ENCODE results near the gene PRAME. TPM values are rescaled to one million over a fixed set of nuclear protein-coding genes. Genes with fewer than 3 reads are reported as not detected.

Gene PRAME
- total and polyA plus RNA-seq, 2 experiments from 2014 or later, result not detected

GRCh38 chr22:22588485-22589164, 29.6 kb upstream of the PRAME start:
- H3K4me2 ChIP-seq, result no peak overlapping the region
- no peaks in the 10 kb centered on the region for H3K36me3 ChIP-seq (replicated peaks; ENCODE audit: insufficient read depth, low read depth)
- H3K27ac ChIP-seq, result no peak overlapping the region
- no peak for DNase-seq (ENCODE audit: low spot score)
- H3K9me2 ChIP-seq (replicated peaks; ENCODE audit: insufficient read depth), result no peaks in the 10 kb centered on the region
- no peak for TF ChIP-seq CTCF (IDR thresholded peaks at IDR 0.05; ENCODE audit: poor library complexity)
- TF ChIP-seq EZH2 (IDR thresholded peaks at IDR 0.05; ENCODE audit: borderline replicate concordance), result no peak
- TF ChIP-seq EZH2phosphoT487 (IDR thresholded peaks at IDR 0.05; ENCODE audit: low read depth, severe bottlenecking, unreplicated experiment), result no peak
- no peaks in the 10 kb centered on the region for H3K4me1 ChIP-seq (ENCODE audit: insufficient read depth)
- no peak overlapping the region for H3K4me3 ChIP-seq
- H3K9me3 ChIP-seq (ENCODE audit: low read depth), result no peaks in the 10 kb centered on the region
- no peak overlapping the region for H2AFZ ChIP-seq
- no peaks in the 10 kb centered on the region for H4K20me1 ChIP-seq (ENCODE audit: insufficient read depth, poor library complexity, severe bottlenecking)
- H3K27me3 ChIP-seq, result peaks cover 30% of the 10 kb centered on the region
- WGBS (ENCODE audit: low lambda C conversion rate, missing lambda C conversion rate), result 88% methylated on average over 12 of the region's 12 CpGs
- no peaks in the 10 kb centered on the region for H3K79me2 ChIP-seq

GRCh38 chr22:22587577-22588188, 28.6 kb upstream of the PRAME start:
- Histone ChIP-seq H2AFZ (no peak overlapping the region), H4K20me1 (ENCODE audit: insufficient read depth, poor library complexity, severe bottlenecking) (no peaks in the 10 kb centered on the region), H3K36me3 (replicated peaks; ENCODE audit: insufficient read depth, low read depth) (no peaks in the 10 kb centered on the region), H3K4me2 (no peak overlapping the region), H3K9me2 (replicated peaks; ENCODE audit: insufficient read depth) (no peaks in the 10 kb centered on the region), H3K4me3 (no peak overlapping the region), H3K9me3 (ENCODE audit: low read depth) (no peaks in the 10 kb centered on the region), H3K27me3 (peaks cover 39% of the 10 kb centered on the region), H3K4me1 (ENCODE audit: insufficient read depth) (no peaks in the 10 kb centered on the region), H3K79me2 (no peaks in the 10 kb centered on the region), H3K27ac (no peak overlapping the region)
- TF ChIP-seq CTCF (IDR thresholded peaks at IDR 0.05; ENCODE audit: poor library complexity), result no peak
- no peak for TF ChIP-seq EZH2 (IDR thresholded peaks at IDR 0.05; ENCODE audit: borderline replicate concordance)
- TF ChIP-seq EZH2phosphoT487 (IDR thresholded peaks at IDR 0.05; ENCODE audit: low read depth, severe bottlenecking, unreplicated experiment), result no peak
- WGBS (ENCODE audit: low lambda C conversion rate, missing lambda C conversion rate), result 81% methylated on average over 3 of the region's 3 CpGs
- DNase-seq (ENCODE audit: low spot score), result no peak

DNA sequence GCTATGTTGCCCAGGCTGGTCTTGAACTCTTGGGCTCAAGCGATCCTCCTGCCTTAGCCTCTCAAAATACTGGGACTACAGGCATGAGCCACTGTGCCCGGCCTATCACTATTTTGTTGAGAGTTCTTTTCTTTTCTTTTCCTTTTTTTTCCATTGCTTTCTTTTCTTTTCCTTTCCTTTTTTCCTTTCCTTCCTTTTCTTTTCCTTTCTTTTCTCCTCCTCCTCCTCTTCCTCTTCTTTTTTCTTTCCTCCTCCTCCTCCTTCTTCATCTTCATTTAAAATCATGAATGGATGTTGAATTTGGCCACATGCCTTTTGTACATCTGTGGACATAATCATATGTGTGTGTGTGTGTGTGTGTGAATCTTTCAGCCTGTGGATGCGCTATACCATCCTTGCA, 25.7 kb upstream of the PRAME start:
- TF ChIP-seq EZH2 (IDR thresholded peaks at IDR 0.05; ENCODE audit: borderline replicate concordance), result no peak
- TF ChIP-seq CTCF (IDR thresholded peaks at IDR 0.05; ENCODE audit: poor library complexity), result no peak
- peaks cover 40% of the 10 kb centered on the region for H3K27me3 ChIP-seq
- no peak overlapping the region for H3K4me2 ChIP-seq
- no peaks in the 10 kb centered on the region for H4K20me1 ChIP-seq (ENCODE audit: insufficient read depth, poor library complexity, severe bottlenecking)
- H3K9me3 ChIP-seq (ENCODE audit: low read depth), result no peaks in the 10 kb centered on the region
- H3K4me1 ChIP-seq (ENCODE audit: insufficient read depth), result no peaks in the 10 kb centered on the region
- H3K4me3 ChIP-seq, result no peak overlapping the region
- no peaks in the 10 kb centered on the region for H3K79me2 ChIP-seq
- H3K9me2 ChIP-seq (replicated peaks; ENCODE audit: insufficient read depth), result no peaks in the 10 kb centered on the region
- no peak overlapping the region for H2AFZ ChIP-seq
- WGBS (ENCODE audit: low lambda C conversion rate, missing lambda C conversion rate), result 93% methylated on average over 3 of the region's 3 CpGs
- no peak overlapping the region for H3K27ac ChIP-seq
- no peaks in the 10 kb centered on the region for H3K36me3 ChIP-seq (replicated peaks; ENCODE audit: insufficient read depth, low read depth)
- DNase-seq (ENCODE audit: low spot score), result no peak

Measured in hepatocyte (in vitro differentiated cells).